Ovary (tissue), 3 donors: Measurements from ENCODE around the gene TLE2.

Experiments
- CTCF ChIP-seq, 3 donors: fragments of 450-650 bp in 2 of 3; fragments of 200-600 bp in 1 of 3; IDR thresholded peaks; one replicate each; pipeline versions ENCODE4 v1.5.1 to v1.8.0; 2016 to 2022; ENCODE audit warnings: antibody characterized with exemption in 3 of 3, mild to moderate bottlenecking in 1 of 3
- EP300 ChIP-seq: sonication (generic); formaldehyde crosslinking; IDR thresholded peaks from one replicate; pipeline ENCODE4 v1.6.1; 2017; ENCODE audit warnings: antibody characterized with exemption
- POLR2A ChIP-seq: fragments of 450-650 bp; IDR thresholded peaks from one replicate; pipeline ENCODE4 v1.6.1; 2017; ENCODE audit warnings: antibody characterized with exemption, mild to moderate bottlenecking, moderate library complexity
- donor health status: DM: no; HTN: no; CAD: no.

DNA sequence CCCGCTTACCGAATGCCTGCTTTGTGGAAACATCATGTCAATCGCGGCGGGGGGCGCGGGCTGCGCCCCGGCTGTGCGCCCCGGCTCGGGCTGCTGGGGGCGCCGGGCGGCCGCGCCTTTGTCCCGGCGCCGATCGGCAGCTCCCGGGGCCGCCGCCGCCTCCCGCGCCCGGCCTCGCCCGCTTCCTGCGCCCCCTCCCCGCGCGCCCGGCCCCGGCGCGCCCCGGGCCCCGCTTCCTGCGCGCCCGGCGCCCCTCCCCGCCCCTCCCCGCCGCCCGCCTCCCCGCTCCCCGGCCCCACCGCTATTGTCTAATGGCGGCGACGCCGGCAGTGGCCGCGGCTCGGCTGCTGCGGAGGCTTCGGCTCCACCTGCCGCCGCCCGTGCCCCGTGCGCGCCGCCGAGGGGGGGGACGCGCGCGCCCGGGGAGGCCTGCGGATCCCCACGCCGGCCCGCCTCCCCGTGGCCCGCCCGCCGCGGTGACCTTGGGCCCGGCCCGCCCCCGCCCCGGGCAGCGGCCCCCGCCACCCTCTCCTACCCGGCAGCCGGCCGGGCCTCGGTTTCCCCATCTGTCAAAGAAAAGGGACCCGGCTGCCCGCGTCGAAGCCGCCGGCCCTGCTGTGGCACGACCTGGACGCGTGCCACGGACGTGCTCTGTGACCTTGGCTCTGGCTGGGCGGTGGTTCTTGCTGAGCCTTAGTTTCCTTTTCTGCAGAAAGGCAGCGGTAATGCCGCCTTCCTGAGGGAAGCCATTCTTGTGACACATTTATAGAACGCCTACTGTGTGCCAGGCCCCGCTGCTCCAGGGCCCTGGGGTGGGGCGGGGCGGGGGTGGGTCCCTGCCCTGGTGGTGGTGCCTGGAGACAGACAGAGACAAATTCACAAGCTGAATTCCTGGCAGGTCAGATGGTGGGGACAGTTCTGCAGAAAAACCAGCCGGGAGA, 33.4 kb upstream of the TLE2 start, which contains the start of gene TLE5:
- TF ChIP-seq CTCF (IDR thresholded peaks at IDR 0.05) (no peak), POLR2A (peak; percentile 25), EP300 (no peak)
